Ascending aorta (tissue), 2 donors: ENCODE measurements around the gene CTSG. TPM values are rescaled to one million over a fixed set of nuclear protein-coding genes. Genes with fewer than 3 reads are reported as not detected.

Experiments
- DNase-seq, 2 donors: peaks; one replicate each; pipeline ENCODE4 v3.0.0-alpha.2; 2019; ENCODE audit warnings: low spot score in 2 of 2
- H3K27ac ChIP-seq, 2 donors: fragments of 200-600 bp; sonication (generic); one replicate each; pipeline ENCODE4 v1.5.1; 2016 to 2017; ENCODE audit warnings: mild to moderate bottlenecking in 1 of 2
- H3K27me3 ChIP-seq: fragments of 200-600 bp; sonication (generic); one replicate; pipeline ENCODE4 v1.5.1; 2017
- H3K36me3 ChIP-seq, 2 donors: fragments of 200-600 bp; sonication (generic); one replicate each; pipeline ENCODE4 v1.5.1; 2016
- H3K4me1 ChIP-seq, 2 donors: fragments of 200-600 bp; sonication (generic); one replicate each; pipeline ENCODE4 v1.5.1; 2016 to 2017; ENCODE audit warnings: mild to moderate bottlenecking in 1 of 2
- H3K4me3 ChIP-seq, 2 donors: fragments of 200-600 bp; sonication (generic); one replicate each; pipeline ENCODE4 v1.5.1; 2016 to 2017; ENCODE audit warnings: mild to moderate bottlenecking in 1 of 2
- H3K9me3 ChIP-seq, 2 donors: fragments of 200-600 bp; sonication (generic); one replicate each; pipeline ENCODE4 v1.5.1; 2016
- intact Hi-C: fragments of 100-400 bp; cut with DNase I; formaldehyde crosslinking; loops from one replicate; pipeline ENCODE4 v1.15.1; 2023
- total RNA-seq: library from RNA; depleted of rRNA; stranded (reverse); fragments of >200 nt; gene quantifications from one replicate; pipeline ENCODE4 v1.1.0, GENCODE V29; 2016
- TF ChIP-seq, protein P1 (sequence below), 3 experiments: fragments of 200-600 bp in 2 of 3; fragments of 450-650 bp in 1 of 3; sonication (generic) in 2 of 3; IDR thresholded peaks; one replicate each; pipeline ENCODE4 v1.5.1; 2016 to 2019; ENCODE audit warnings: antibody characterized with exemption in 3 of 3, mild to moderate bottlenecking in 1 of 3, moderate library complexity in 1 of 3

Gene CTSG
- total RNA-seq, 1 donor from 2014 or later: not detected

DNA sequence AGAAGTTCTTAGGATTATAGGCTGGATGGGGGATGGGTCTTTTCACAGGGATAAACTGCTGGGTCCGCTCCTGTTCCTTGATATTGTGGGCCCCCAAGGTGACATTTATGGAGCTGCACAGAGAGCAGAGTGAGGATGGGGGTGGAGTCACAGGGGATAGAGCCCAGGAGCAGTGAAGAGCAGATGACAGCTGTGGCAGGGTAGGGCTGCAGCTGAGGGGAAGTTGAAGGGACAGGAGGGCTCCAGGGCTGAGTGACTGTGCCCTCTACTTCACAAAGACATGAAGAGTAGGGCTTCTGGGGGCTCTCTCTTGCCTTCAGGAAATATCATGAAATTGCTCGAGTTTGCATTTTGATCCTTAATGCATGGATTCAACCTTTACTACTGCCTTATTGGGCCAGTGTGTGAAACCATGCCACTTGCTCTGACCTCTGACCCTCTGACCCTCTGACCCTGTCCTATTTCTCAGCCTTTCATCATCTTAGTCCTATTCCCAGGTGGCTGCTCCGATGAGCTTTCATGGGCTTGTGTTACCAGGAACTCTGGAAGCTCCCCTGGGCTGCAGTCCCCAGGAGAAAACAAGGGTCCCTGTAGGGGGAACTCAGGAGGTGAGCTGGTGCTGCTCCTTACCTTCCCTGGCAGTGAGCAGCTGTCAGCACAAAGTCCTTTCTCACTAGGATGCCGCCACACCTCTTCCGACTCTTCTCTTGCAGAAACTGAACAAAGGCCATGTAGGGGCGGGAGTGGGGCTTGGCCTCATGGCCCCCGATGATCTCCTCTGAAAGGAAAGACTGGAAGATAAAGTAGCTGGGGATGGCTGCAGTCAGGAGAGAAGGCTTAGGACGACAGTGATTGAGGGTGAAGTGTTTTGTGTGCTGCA is 31.8 kb upstream of the CTSG start:
- TF ChIP-seq, protein P1, sequence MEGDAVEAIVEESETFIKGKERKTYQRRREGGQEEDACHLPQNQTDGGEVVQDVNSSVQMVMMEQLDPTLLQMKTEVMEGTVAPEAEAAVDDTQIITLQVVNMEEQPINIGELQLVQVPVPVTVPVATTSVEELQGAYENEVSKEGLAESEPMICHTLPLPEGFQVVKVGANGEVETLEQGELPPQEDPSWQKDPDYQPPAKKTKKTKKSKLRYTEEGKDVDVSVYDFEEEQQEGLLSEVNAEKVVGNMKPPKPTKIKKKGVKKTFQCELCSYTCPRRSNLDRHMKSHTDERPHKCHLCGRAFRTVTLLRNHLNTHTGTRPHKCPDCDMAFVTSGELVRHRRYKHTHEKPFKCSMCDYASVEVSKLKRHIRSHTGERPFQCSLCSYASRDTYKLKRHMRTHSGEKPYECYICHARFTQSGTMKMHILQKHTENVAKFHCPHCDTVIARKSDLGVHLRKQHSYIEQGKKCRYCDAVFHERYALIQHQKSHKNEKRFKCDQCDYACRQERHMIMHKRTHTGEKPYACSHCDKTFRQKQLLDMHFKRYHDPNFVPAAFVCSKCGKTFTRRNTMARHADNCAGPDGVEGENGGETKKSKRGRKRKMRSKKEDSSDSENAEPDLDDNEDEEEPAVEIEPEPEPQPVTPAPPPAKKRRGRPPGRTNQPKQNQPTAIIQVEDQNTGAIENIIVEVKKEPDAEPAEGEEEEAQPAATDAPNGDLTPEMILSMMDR (IDR thresholded peaks at IDR 0.05): no peak
- Histone ChIP-seq H3K9me3 (no peaks in the 10 kb centered on the region), H3K36me3 (no peaks in the 10 kb centered on the region), H3K27ac (no peak overlapping the region), H3K4me1 (no peaks in the 10 kb centered on the region), H3K27me3 (no peaks in the 10 kb centered on the region), H3K4me3 (no peak overlapping the region)
- no peak for DNase-seq
- intact Hi-C loops: no loop called here

DNA sequence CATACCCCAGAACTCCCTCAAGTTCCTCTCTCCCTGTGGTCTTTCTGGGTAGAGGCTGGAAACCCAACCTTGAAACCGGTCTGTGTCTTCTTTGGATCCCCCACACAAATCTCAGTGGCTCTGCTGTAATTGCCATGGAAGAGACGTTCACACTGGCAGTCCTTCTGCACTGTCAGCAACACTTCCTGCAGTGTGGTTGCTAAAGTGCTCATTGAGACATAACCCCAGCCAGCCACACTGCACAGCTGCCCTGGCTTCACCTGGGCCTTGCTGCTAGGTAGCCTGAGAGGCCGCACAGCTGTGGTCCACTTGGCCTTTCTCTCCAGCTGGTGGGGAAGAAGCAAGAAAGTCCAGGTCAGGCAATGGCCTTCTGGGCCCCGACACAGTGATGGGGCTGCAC is 31.0 kb upstream of the CTSG start:
- H3K4me3 ChIP-seq: no peak overlapping the region
- intact Hi-C loops: no loop called here
- H3K4me1 ChIP-seq: no peaks in the 10 kb centered on the region
- no peaks in the 10 kb centered on the region for H3K36me3 ChIP-seq
- no peak overlapping the region for H3K27ac ChIP-seq
- TF ChIP-seq, protein P1 (IDR thresholded peaks at IDR 0.05): no peak
- no peak for DNase-seq
- H3K9me3 ChIP-seq: no peaks in the 10 kb centered on the region
- H3K27me3 ChIP-seq: no peaks in the 10 kb centered on the region

DNA sequence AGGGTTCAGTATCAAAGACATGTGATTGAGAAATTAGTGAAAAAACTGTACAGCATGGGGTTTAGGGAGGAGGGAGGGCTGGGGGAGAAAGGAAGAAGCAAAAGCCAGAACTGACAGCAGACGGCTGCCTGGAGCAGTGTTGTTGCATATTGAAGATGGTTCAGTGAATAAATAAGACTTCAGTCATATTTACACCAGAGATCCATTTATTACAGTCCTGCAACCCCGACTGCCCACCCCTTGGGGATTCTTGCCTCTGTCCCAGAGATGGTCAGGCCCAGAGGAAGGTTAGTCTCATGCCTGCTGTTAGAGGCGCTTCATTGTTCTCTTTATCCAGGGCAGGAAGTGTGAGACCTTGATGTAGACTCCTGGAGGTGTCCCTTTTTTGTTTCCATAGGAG is 30.2 kb upstream of the CTSG start:
- DNase-seq: no peak
- H3K9me3 ChIP-seq: no peaks in the 10 kb centered on the region
- no peak overlapping the region for H3K27ac ChIP-seq
- TF ChIP-seq, protein P1 (IDR thresholded peaks at IDR 0.05): no peak
- intact Hi-C loops: no loop called here
- H3K27me3 ChIP-seq: no peaks in the 10 kb centered on the region
- H3K36me3 ChIP-seq: no peaks in the 10 kb centered on the region
- no peak overlapping the region for H3K4me3 ChIP-seq
- H3K4me1 ChIP-seq: no peaks in the 10 kb centered on the region

DNA sequence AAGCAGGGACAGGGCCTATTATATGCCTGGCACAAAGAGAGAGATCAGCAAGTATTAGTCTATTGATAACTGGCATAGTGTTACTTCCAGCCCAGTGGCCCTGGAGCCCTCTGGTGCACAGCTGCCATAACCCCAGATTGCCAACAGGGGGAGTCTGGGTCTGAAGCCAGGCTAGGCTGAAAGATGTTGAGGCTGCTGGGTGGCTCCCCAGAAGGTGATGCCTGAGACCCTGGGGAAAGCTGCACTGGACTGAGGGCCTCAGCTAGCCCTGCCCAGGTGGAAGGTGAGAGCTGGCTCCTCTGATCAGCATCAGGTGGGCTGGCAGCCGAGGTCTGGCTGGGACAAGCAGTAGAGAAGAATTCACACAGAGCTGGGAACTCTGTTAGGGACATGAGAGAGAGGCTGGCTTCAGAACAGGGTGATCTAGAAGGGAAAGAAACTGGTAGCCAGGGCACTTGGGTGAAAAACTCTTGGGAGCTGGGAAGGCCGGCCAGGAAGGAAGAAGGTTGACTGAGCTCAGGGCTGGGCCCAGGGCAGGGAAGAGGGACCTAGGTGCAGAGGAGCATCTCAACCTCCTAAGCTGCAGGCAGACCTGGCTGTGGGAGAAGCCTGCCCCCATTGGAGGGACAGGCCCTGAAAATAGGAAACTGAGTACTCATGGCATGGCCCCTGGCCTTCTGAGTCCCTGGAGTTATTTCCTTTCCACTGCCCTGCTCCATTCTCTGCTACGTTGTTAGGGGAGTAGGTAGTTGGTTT is 29.6 kb upstream of the CTSG start:
- H3K4me1 ChIP-seq: no peaks in the 10 kb centered on the region
- H3K9me3 ChIP-seq: no peaks in the 10 kb centered on the region
- DNase-seq: no peak
- H3K27ac ChIP-seq: no peak overlapping the region
- H3K36me3 ChIP-seq: no peaks in the 10 kb centered on the region
- H3K27me3 ChIP-seq: no peaks in the 10 kb centered on the region
- no peak overlapping the region for H3K4me3 ChIP-seq
- intact Hi-C loops: no loop called here
- TF ChIP-seq, protein P1 (IDR thresholded peaks at IDR 0.05): peak; percentile 19 to 45 (median 21)

DNA sequence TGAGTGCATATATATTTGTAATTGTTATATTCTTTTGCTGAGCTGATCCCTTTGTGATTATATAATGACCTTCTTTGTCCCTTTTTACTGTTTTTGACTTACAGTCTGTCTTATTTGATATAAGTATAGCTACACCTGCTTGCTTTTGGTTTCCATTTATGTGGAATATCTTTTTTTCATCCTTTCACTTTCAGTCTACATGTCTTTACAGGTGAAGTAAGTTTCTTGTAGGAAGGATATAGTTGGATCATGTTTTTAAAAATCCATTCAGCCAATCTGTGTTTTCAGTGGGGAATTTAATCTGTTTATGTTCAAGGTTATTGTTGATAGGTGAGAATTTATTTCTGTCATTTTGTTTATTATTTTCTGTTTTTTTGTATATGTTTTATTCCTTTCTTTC is 21.4 kb upstream of the CTSG start:
- H3K4me1 ChIP-seq: no peaks in the 10 kb centered on the region
- no peaks in the 10 kb centered on the region for H3K36me3 ChIP-seq
- intact Hi-C loops: no loop called here
- no peak overlapping the region for H3K27ac ChIP-seq
- H3K9me3 ChIP-seq: peaks cover 4 to 27% of the 10 kb centered on the region in 2 donors
- no peak overlapping the region for H3K4me3 ChIP-seq
- DNase-seq: no peak
- H3K27me3 ChIP-seq: no peaks in the 10 kb centered on the region
- TF ChIP-seq, protein P1 (IDR thresholded peaks at IDR 0.05): no peak
